NCI-H1105 (cell line): ENCODE data around the gene PRKAG3.

Experiments used
- DNase-seq: peaks from one replicate; lab custom pipeline; 2025; lab: John Stamatoyannopoulos, UW

PRKAG3 gene

DNA sequence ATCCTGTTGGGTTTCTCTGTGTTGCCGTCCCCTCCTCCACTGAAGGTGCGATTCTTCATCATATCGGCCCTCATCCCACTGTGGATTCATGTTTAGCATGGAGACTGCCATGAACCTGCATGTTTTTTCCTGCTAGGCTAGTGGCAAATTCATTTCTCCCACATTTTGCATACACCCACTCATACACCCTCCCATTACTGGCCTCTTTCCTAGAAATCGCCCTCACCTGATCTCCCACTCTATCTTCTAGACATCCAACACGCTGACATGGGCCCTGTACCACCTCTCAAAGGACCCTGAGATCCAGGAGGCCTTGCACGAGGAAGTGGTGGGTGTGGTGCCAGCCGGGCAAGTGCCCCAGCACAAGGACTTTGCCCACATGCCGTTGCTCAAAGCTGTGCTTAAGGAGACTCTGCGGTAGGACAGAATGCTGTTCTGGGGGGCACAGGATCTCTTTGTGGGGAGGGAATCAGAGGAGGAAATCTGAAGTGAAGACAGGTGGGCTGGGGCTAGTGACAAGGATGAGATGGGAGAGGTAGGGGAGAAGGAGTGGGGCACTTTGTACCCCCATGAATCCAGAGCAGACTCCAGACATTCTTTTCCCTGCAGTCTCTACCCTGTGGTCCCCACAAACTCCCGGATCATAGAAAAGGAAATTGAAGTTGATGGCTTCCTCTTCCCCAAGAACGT is 17.7 kb downstream of the PRKAG3 start:
- DNase-seq, result no peak

DNA sequence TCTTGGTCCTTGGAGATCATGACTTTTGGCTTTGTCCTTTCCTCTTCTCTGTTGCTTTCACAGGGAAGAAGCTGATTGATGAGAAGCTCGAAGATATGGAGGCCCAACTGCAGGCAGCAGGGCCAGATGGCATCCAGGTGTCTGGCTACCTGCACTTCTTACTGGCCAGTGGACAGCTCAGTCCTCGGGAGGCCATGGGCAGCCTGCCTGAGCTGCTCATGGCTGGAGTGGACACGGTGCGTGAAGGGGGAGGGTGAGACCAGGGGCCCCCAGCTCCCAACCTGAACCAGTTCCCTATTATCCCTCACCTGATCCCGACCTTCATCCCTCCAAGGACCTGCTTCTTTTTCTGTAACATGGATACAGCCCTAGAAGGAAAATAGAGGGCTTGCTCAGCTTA is 18.7 kb downstream of the PRKAG3 start:
- DNase-seq, result no peak

DNA sequence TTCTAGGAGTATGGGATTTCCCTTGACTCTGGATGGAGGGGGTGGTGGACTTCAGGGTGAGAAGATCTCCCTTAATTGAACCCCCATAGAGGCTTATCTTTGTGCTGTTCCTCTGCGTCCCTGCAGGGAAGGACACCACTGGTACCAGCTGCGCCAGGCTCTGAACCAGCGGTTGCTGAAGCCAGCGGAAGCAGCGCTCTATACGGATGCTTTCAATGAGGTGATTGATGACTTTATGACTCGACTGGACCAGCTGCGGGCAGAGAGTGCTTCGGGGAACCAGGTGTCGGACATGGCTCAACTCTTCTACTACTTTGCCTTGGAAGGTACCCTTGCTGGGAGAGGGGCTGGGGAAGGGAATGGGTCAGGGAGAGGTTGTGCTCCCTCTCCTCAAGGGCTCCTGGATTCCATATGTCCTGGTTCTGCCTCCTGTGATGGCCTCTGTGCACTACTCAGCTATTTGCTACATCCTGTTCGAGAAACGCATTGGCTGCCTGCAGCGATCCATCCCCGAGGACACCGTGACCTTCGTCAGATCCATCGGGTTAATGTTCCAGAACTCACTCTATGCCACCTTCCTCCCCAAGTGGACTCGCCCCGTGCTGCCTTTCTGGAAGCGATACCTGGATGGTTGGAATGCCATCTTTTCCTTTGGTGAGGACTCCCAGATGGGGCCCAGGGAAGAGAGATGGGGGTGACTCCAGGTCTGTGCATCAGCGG is 19.3 kb downstream of the PRKAG3 start:
- no peak for DNase-seq

DNA sequence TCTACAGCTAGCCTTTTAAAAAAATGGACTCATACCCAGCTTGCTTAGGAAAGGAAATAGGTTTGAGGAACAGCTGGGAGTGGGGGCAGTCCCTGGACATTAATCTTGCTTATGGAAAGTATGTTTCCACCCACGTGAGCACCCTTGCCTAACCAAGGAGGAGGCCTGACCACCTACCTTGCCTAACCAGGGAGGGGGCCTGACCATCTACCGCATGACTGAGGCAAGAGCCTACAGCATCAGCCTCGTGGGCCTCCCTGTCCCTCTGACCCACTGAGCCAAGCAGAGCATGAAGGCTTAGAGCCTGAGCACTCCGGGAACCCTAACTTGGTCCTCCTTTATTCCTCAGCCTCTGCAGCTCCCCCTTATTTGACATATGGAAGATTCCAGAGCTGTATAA is 20.2 kb downstream of the PRKAG3 start:
- DNase-seq, result no peak

DNA sequence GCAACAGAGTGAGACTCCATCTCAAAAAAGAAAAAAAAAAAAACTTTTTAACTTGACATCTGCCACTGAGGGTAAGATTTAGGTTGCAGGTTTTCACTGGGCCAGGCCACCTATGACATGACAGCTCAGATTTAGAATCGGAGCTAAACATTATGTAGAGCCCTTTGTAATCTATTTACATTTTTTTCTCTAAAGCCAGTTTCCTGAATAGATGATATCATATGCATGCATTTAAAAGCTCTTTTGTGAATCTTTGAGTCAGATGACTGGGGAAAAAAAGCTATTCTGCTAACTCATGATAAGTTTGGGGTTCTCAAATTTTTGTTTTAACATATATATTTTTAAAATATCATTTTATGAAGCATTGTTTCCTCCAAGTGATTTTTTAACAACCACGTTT is 21.3 kb downstream of the PRKAG3 start:
- no peak for DNase-seq

DNA sequence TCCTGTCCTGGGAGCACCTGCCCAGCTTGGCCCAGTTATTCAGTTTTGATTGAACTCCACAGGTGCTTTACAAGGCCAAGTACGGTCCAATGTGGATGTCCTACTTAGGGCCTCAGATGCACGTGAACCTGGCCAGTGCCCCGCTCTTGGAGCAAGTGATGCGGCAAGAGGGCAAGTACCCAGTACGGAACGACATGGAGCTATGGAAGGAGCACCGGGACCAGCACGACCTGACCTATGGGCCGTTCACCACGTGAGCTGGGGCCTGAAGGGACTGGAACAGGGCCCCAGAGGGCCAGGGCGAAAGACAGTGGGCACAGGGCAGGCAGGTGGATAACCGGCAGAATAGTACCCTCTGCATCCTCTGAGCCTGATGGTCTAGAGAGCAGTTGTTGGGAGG is 22.1 kb downstream of the PRKAG3 start:
- no peak for DNase-seq

DNA sequence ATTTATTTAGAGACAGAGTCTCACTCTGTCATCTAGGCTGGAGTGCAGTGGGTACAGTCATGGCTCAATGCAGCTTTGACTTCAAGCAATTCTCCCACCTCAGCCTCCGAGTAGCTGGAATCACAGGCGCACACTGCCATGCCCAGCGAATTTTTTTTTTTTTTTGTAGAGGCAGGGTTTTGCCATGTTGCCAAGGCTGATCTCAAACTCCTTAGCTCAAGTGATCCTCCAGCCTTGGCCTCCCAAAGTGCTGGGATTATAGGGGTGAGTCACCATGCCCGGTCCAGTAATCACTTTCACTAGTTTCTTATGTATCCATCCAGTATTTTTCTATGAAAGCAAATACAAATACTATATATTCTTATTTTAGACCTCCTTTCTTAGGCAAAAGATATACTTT is 24.0 kb downstream of the PRKAG3 start:
- DNase-seq, result no peak

DNA sequence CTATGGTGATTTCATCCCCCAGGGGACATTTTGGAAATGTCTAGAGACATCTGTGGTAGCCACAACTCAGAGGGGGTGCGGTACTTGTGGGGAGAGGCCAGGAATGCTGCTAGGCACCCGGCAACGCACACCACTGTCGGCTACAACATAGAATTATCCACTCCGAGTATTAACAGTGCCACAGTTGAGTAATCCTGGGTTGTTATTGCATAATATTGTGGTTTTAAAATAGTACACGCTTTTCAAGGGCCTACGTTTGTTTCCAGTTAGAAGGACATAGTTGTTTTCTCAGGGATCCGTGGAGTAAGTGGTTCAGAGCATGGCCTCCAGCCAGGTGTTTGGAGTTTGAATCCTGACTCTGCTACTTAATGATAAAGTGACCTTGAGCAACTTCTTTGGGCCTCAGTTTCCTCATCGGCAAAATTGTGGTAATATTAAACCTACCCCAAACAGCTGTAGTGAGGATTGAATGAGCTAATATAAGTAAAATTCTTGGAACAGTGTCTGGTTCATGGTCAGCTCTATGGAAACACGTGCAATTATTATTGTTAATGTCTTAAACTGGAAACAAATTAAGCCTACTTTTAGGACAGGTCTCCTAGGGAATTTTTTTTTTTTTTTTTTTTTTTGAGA is 25.1 kb downstream of the PRKAG3 start:
- DNase-seq, result no peak

DNA sequence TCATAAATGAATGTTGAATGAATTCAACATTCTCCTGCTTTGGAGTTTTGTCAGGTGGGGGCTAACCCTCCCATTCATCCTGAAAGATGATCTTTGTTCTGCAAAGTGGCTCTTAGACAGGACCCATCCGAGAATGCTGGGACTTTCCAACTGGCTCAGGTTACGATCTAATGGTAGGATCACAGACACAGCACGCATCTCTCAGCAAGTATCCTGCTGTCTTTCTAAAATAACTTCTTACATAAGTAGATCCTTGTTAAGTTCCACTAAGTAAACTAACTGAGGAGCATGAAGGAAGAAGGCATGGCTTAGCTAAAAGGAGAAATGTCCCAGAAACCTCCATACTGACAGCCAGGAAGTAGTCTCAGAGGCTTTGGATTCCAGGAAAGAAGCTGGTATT is 26.0 kb downstream of the PRKAG3 start:
- DNase-seq, result no peak

DNA sequence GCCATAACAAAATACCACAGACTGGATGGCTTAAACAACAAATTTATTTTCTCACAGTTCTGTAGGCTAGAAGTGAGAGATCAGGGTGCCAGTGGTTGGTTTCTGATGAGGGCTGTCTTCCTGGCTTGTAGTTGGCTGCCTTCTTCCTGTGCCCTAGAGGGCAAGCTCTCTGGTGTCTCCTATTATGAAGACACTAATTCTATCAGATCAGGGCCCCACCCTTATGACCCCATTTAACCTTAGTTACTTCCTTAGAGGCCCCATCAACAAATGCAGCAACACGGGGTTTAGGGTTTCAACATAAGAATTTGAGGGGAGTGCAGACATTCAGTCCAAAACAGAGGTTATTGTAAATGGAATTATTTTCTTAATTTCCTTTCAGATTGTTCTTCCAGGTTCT is 26.8 kb downstream of the PRKAG3 start:
- no peak for DNase-seq

DNA sequence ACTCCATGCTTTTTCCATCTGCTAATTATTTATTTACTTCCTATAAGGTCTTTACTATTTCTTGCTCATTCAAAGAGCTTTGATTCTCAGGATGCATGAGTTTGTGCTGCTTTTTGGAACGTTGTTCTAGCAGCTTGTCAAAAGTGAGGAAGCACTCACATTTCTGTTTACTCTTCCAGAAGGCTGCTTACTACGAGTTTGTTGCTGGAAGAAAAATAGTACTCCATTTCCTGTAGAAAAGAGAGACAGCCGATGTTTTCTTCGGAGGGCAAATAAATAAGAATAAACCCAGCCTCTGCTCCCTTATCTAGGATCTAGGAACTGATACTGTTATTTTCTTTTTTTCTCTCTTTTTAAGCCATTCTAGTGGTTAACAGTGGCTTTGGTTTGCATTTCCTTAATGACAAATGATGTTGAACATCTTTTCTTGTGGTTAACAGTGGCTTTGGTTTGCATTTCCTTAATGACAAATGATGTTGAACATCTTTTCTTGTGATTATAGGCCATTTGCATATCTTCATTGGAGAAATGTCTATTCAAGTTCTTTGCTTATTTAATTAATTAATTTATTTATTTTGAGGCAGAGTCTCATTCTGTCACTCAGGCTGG is 29.1 kb downstream of the PRKAG3 start:
- no peak for DNase-seq

DNA sequence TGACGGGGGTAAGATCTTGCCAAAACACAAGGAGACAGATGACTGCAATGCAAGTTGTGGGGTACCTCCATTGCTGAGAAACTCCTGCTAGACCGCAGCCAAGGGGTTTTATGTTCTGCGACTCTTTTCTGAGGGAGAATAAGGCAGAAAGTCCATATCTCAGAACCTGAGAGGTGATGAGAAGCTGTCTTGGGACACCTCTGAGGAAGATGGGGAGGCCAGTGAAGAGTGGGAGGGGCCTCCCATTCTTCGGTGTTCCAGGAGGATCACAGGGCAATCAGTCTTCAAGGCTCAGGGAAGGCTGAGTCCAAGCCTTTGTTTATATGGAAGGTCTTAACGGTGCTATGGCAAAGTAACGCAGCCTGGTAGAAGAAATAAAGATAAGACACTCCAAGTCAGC is 31.6 kb downstream of the PRKAG3 start:
- DNase-seq, result no peak

DNA sequence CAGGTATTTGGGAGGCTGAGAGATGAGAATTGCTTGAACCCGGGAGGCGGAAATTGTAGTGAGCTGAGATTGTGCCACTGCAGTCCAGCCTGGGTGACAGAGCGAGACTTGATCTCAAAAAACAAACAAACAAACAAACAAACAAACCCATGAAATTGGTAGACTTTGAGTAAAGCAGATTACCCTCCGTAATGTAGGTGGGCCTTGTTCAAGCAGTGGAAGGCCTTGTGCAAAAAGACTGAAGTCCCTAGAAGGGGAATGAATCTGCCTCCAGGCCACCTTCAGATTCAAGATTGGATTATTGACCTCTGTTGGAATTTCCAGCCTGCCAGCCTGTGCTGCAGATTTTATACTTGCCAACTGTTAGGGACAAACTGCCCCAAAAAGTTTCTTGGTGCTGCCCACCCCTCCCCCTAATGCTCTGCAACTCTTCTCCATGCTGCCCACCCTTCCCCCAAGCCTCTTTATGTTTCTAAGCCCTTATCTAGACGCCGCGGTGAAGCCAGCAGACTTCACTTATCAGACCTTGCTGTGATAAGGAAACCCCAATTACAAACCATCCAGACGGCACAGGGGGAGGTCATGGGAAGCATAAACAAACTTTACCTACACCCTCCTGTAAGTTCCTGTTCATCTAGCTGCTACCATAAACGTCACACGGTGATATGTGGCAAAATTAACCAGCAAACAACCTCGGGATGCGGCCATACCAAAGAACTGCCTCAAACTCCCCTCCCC is 32.7 kb downstream of the PRKAG3 start:
- DNase-seq, result no peak

DNA sequence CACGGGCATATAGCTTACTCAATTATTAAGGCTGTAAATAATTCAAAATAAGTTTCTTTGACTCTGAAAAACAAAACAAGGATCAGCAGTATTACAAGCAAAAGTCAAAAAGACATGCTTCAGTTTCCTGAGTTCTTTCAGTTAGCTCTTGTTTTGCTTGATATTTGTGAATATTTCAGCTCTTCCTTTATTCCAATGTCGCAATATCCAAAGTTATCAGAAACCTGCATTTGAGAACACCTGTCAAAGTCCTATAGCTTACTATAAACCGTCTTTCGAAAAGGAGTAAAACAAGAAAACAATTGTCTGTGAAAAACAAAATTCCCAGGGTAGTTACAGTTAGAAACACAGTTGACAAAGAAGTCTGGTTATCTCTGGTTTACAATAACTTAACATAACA is 34.9 kb downstream of the PRKAG3 start:
- DNase-seq, result no peak

DNA sequence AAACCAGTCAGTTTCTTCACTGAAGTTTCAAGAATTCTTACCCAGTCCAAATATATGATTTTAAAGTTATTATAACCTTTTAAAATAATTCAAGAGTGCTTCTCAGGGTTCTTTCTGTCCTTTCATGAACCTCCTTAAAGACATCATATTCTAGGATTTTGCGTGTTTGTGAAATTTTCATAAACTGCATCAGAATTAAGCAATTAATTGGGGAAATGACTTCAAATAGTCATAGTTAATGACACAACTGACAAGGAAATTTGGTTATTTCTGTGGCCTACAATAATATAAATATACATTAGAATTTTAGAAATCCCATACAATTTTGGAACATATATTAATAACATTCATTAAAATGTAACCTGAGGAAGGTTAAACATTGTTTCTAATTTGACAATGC is 39.2 kb downstream of the PRKAG3 start:
- DNase-seq, result no peak

DNA sequence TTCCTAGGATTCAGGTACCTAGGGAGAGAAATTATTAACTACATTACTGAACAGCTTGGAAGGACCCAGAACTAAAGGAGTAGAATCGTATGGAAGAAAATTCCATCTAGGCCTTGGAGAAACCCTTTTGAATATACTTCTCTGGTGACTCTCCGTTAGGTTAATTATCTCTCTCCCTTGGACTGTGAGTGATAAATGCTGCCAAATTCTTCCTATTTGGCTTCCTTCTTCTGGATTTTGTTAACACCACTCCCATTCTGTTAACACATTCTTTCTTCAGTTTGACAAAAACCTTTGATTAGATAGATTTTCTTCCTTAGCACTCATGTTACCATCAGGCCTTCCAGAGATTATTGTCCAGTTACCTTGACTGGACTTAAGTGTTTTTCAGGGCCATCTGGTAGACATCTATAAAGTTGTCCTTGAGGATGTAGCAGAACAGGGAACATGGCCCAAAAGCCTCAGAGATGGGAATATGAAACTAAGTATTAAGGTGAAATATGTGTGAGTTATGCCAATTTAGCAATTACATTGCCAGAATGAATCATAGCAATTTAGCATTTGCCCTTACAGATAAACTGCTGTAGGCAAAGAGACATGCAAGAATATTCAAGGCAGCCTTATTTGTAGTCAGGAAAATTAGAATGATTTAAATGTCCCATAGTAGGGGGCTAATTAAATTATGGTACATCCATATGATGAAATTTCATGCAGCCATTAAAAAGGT is 42.9 kb downstream of the PRKAG3 start:
- DNase-seq, result no peak

DNA sequence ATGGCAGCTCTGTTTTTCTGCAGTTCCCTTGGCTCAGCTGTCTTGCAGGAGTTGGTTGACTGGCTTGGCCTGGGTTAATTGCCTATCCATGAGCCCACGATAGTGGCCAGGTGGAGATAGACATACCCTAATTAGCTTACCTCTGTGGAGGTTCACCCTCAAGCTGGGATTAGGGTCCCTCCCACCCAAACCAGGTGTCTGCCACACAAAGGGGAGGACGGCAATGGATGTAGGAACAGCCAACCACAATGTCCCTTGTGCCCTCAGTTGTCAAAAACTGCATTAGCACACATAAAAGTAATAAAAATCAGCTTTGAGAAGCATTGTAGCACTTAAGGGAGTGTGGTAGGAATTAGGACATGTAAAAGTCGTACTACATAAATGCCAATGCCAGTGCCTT is 45.5 kb downstream of the PRKAG3 start:
- DNase-seq, result no peak

DNA sequence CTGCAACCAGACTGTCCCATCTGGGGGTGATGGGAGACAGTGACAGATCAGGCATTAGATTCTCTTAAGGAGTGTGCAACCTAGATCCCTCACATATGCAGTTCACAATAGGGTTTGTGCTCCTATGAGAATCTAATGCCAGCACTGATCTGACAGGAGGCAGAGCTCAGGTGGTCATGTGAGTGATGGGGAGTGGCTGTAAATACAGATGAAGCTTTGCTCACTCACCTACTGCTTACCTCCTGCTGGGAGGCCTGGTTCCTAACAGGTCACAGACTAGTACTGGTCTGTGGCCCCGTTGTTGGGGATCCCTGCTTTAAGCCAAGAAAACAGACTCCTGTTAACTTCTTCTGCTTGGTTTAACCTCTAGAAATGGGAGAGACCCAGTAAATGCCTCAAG is 46.5 kb downstream of the PRKAG3 start:
- no peak for DNase-seq

DNA sequence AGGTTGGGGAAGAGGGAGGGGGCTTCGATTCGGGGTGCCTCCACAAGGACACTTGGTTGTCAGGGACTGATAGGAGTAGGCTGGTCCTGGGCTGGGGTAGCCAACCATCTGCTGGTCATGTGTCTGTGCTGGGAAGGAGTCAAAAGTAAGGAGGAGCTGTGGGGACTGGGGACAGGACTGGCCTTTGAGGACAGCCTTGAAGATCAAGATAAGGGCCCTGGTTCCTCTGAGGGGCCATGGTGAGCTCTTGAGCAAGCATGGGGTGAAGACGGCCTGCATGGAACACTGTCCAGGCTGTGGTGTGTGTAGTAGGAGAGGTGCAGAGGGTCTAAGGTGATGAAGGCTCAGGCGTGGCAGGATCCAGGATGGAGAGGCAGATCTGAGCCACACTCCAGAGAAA is 47.9 kb downstream of the PRKAG3 start:
- DNase-seq, result no peak

DNA sequence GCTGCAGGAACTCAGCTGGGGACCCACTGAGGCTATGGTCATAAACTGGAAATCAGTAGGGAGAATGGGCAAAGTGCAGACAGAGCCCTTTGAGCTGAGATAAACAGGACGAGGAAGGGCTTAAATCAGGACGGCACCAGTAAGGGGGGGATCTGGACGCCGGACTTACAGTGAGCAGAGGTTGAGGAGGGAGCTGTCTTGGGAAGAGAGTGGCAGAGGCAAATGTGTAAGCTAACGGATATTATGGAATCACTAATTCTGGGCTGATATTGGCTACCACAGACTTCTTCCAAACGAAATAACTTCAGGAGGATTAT is 49.1 kb downstream of the PRKAG3 start:
- DNase-seq, result no peak

DNA sequence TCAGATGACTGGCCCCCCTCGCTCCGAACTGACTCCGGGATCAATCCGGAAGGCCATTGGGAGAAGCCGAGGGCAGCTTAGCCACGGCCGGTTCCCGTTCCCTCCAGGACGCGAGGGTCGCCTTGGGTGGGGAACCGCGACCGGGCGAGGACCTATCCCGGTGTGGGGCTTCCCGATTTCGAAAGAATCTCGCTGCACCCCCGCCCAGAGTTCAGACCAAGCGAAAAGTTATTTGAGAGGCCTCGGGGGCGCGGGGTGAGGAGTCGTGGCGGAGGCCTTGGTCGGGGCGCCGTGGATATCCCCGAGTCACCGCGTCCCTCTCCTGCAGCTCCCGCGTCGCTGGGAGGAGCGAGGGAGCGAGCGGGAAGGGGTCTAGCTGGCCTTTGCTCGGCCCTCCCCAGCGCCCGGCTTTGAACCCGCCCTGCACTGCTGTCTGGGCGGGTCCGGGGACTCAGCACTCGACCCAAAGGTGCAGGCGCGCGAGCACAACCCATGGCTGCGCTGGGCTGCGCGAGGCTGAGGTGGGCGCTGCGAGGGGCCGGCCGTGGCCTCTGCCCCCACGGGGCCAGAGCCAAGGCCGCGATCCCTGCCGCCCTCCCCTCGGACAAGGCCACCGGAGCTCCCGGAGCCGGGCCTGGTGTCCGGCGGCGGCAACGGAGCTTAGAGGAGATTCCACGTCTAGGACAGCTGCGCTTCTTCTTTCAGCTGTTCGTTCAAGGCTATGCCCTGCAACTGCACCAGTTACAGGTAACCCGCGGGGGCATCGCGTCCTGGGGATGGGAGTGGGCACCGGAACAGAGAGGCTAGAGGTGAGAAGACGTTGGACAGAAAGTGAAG is 49.7 kb downstream of the PRKAG3 start, which contains the start of gene CYP27A1:
Gene CYP27A1, plus strand, starts transcription at position 457 of the 837 bp plus-strand sequence. Its CDS starts 36 bp downstream, at position 493.
- DNase-seq, result peak; percentile 48
